HEK293 (cell line): ENCODE data around the gene PTTG2.

Source experiments
- CTCF ChIA-PET: fragments of 350-600 bp; formaldehyde crosslinking; extraction: SDS; loops from one replicate; lab custom pipeline; 2021; ENCODE audit warnings: antibody characterized with exemption; lab: Yijun Ruan, JAX
- POLR2A ChIA-PET: fragments of 300-600 bp; formaldehyde crosslinking; extraction: SDS; loops from one replicate; lab custom pipeline; 2020; ENCODE audit warnings: antibody characterized with exemption, inconsistent platforms; lab: Yijun Ruan, JAX
- H3K27ac ChIP-seq: fragments of 200-500 bp; sonication (Bioruptor generic); 2 replicates; pipeline ENCODE4 v1.5.1; 2014; ENCODE audit warnings: low read depth, low read length, control low read depth, inconsistent platforms; ENCODE audit errors: extremely low read depth
- H3K36me3 ChIP-seq, 2 experiments: fragments of 200-500 bp in 1 of 2; sonication (Bioruptor generic) in 1 of 2; 1 replicate in 1 of 2; 2 replicates in 1 of 2; pipeline ENCODE4 v1.5.1; 2014 to 2017; ENCODE audit warnings: inconsistent platforms in 2 of 2, low read length in 2 of 2; ENCODE audit not compliant: control insufficient read depth in 2 of 2, insufficient read depth in 1 of 2
- H3K4me1 ChIP-seq: fragments of 200-500 bp; sonication (Bioruptor generic); 2 replicates; pipeline ENCODE4 v1.5.1; 2014; ENCODE audit warnings: mild to moderate bottlenecking, low read length, inconsistent platforms; ENCODE audit not compliant: control insufficient read depth, insufficient read depth
- H3K4me3 ChIP-seq: 2 replicates; pipeline ENCODE4 v1.5.1; 2011; ENCODE audit warnings: low read depth, mild to moderate bottlenecking, control low read depth, low read length, moderate library complexity
- H3K9me3 ChIP-seq: fragments of 200-500 bp; sonication (Bioruptor generic); 2 replicates; pipeline ENCODE4 v1.5.1; 2014; ENCODE audit warnings: low read depth, low read length, inconsistent platforms; ENCODE audit not compliant: control insufficient read depth, insufficient read depth
- GLIS1 ChIP-seq: fragments of 450-650 bp; formaldehyde crosslinking; IDR thresholded peaks from 2 replicates; pipeline ENCODE4 v1.5.1; 2016; ENCODE audit warnings: missing biosample characterization, missing genetic modification characterization
- REPIN1 ChIP-seq: fragments of 450-650 bp; formaldehyde crosslinking; IDR thresholded peaks from 2 replicates; pipeline ENCODE4 v1.5.1; 2017; ENCODE audit warnings: missing biosample characterization, missing genetic modification characterization, low read depth
- TRIM28 ChIP-seq: IDR thresholded peaks from 2 replicates; pipeline ENCODE4 v1.6.1; 2011; ENCODE audit warnings: low read length, control low read depth, borderline replicate concordance
- ZBTB20 ChIP-seq: fragments of 450-650 bp; formaldehyde crosslinking; IDR thresholded peaks from 2 replicates; pipeline ENCODE4 v1.5.1; 2016; ENCODE audit warnings: missing biosample characterization, missing genetic modification characterization
- ZNF157 ChIP-seq: fragments of 450-650 bp; formaldehyde crosslinking; IDR thresholded peaks from 2 replicates; pipeline ENCODE4 v1.5.1; 2016; ENCODE audit warnings: missing biosample characterization, missing genetic modification characterization
- ZNF175 ChIP-seq: fragments of 450-650 bp; formaldehyde crosslinking; IDR thresholded peaks from 2 replicates; pipeline ENCODE4 v1.5.1; 2016; ENCODE audit warnings: missing biosample characterization, missing genetic modification characterization
- ZNF2 ChIP-seq: fragments of 450-650 bp; formaldehyde crosslinking; IDR thresholded peaks from 2 replicates; pipeline ENCODE4 v1.5.1; 2016; ENCODE audit warnings: missing biosample characterization, missing genetic modification characterization
- ZNF202 ChIP-seq: fragments of 450-650 bp; formaldehyde crosslinking; IDR thresholded peaks from 2 replicates; pipeline ENCODE4 v1.5.1; 2016; ENCODE audit warnings: missing biosample characterization, missing genetic modification characterization, borderline replicate concordance
- ZNF214 ChIP-seq: fragments of 450-650 bp; formaldehyde crosslinking; IDR thresholded peaks from 2 replicates; pipeline ENCODE4 v1.5.1; 2017; ENCODE audit warnings: missing biosample characterization, mild to moderate bottlenecking, missing genetic modification characterization, borderline replicate concordance
- ZNF302 ChIP-seq: fragments of 450-650 bp; formaldehyde crosslinking; IDR thresholded peaks from 2 replicates; pipeline ENCODE4 v1.5.1; 2016; ENCODE audit warnings: missing biosample characterization, missing genetic modification characterization, low read depth
- ZNF341 ChIP-seq: fragments of 450-650 bp; formaldehyde crosslinking; IDR thresholded peaks from 2 replicates; pipeline ENCODE4; 2016; ENCODE audit warnings: low read depth, missing biosample characterization, missing genetic modification characterization
- ZNF366 ChIP-seq: fragments of 450-650 bp; formaldehyde crosslinking; conservative IDR thresholded peaks from 2 replicates; pipeline ENCODE4 v1.5.1; 2016; ENCODE audit warnings: missing biosample characterization, missing genetic modification characterization
- ZNF621 ChIP-seq: fragments of 450-650 bp; formaldehyde crosslinking; IDR thresholded peaks from 2 replicates; pipeline ENCODE4 v1.5.1; 2017; ENCODE audit warnings: missing biosample characterization, missing genetic modification characterization
- ZNF707 ChIP-seq: fragments of 450-650 bp; formaldehyde crosslinking; IDR thresholded peaks from 2 replicates; pipeline ENCODE4 v1.5.1; 2016; ENCODE audit warnings: missing biosample characterization, missing genetic modification characterization
- ZNF777 ChIP-seq: fragments of 450-650 bp; formaldehyde crosslinking; IDR thresholded peaks from 2 replicates; pipeline ENCODE4 v1.5.1; 2017; ENCODE audit warnings: missing biosample characterization, missing genetic modification characterization, borderline replicate concordance
- TF ChIP-seq, protein P1 (sequence below): fragments of 450-650 bp; IDR thresholded peaks from 2 replicates; pipeline ENCODE4 v1.5.1; 2018; ENCODE audit warnings: missing biosample characterization, mild to moderate bottlenecking, missing genetic modification characterization
- TF ChIP-seq, protein P2 (sequence below): fragments of 450-650 bp; formaldehyde crosslinking; IDR thresholded peaks from 2 replicates; pipeline ENCODE4 v1.5.1; 2016; ENCODE audit warnings: missing biosample characterization, missing genetic modification characterization, low read depth
- TF ChIP-seq, protein P3 (sequence below): fragments of 450-650 bp; formaldehyde crosslinking; IDR thresholded peaks from 2 replicates; pipeline ENCODE4 v1.5.1; 2016; ENCODE audit warnings: missing biosample characterization, missing genetic modification characterization
- TF ChIP-seq, protein P4 (sequence below): fragments of 450-650 bp; formaldehyde crosslinking; IDR thresholded peaks from 2 replicates; pipeline ENCODE4 v1.5.1; 2017; ENCODE audit warnings: missing biosample characterization, mild to moderate bottlenecking, missing genetic modification characterization, moderate library complexity
- TF ChIP-seq, protein P5 (sequence below): fragments of 450-650 bp; formaldehyde crosslinking; IDR thresholded peaks from 2 replicates; pipeline ENCODE4 v1.5.1; 2016; ENCODE audit warnings: missing biosample characterization, missing genetic modification characterization

PTTG2 gene

DNA sequence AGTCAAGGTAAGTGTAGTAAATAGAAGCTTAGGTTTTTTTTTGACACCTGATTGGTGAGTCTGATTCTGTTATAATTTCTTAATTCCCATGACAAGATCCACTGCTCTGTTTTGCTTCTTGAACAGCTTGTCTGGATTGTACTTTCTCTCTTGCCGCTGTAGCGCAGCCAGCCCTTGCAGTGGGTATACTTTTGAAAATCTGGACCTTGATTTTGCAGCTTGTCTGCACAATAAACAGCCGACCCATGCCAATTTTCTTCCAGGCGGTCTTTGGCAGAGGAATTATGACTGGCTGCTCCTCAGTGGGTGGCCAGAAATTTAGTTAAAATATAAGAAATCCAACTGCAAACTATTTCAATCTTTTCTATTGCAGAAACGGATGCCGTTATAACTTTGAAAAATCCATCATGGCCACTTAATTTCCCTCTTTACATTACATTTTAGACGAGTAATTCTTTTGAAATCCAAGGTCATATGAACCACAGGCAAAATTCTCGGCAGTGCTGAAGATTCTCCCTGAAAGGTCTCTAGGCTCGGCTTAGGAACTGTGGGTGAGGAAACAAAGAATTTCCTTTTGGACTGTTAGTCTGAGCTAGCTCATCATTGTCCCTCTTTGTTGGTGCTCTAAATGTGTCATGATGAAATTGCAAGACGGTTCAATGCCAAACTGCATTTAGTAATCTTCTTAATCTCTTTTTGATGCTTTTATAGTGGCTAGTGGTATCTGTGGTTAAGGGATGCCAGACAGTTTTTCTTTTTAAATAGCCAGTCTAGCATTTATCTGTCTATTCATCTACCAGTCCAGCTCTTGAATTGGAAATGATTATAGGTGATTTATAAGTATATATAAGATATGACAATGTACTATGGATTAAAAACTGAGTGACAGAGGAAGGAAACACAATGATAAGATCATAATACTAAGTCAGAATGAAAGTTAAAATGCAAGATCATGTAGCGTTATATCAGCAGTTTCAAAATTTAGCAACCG is 31.5 kb upstream of the PTTG2 start:
- H3K27ac ChIP-seq: no peak overlapping the region
- TF ChIP-seq, protein P1, sequence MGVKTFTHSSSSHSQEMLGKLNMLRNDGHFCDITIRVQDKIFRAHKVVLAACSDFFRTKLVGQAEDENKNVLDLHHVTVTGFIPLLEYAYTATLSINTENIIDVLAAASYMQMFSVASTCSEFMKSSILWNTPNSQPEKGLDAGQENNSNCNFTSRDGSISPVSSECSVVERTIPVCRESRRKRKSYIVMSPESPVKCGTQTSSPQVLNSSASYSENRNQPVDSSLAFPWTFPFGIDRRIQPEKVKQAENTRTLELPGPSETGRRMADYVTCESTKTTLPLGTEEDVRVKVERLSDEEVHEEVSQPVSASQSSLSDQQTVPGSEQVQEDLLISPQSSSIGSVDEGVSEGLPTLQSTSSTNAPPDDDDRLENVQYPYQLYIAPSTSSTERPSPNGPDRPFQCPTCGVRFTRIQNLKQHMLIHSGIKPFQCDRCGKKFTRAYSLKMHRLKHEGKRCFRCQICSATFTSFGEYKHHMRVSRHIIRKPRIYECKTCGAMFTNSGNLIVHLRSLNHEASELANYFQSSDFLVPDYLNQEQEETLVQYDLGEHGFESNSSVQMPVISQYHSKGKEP (tag by site-specific recombination): peak; percentile 45; the same call in 1 of the 2 replicates
- TF ChIP-seq ZNF202 (tag by site-specific recombination): no peak
- CTCF ChIA-PET: no interaction called here
- POLR2A ChIA-PET: no interaction called here
- H3K4me3 ChIP-seq: no peak overlapping the region
- H3K36me3 ChIP-seq: no peaks in the 10 kb centered on the region
- peaks cover 5% of the 10 kb centered on the region; the same call in 1 of the 2 replicates for H3K4me1 ChIP-seq
- H3K9me3 ChIP-seq: no peaks in the 10 kb centered on the region

DNA sequence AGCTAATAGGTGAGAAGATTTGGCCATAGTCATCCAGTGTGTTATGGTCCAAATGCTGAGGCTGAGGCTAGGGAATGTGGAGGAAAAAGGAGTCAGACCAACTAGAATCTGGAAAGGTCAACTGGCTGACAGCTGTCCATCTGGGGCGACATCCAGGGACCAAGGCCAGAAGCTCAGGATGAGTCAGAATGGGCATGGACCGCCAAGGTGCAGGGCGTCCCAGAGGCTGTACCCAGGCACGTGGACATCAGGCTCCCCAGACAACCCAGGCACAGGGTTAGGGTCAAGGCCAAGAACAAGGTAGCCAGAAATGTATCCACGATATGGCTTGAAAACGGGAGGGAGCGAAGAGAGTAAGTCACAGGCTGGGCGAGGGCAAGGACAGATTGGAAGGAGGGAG is 26.1 kb upstream of the PTTG2 start:
- CTCF ChIA-PET: no interaction called here
- POLR2A ChIA-PET: no interaction called here
- H3K4me1 ChIP-seq: peaks cover 2% of the 10 kb centered on the region; the same call in 1 of the 2 replicates
- H3K27ac ChIP-seq: no peak overlapping the region
- H3K36me3 ChIP-seq: no peaks in the 10 kb centered on the region
- no peaks in the 10 kb centered on the region for H3K9me3 ChIP-seq
- TF ChIP-seq, protein P2, sequence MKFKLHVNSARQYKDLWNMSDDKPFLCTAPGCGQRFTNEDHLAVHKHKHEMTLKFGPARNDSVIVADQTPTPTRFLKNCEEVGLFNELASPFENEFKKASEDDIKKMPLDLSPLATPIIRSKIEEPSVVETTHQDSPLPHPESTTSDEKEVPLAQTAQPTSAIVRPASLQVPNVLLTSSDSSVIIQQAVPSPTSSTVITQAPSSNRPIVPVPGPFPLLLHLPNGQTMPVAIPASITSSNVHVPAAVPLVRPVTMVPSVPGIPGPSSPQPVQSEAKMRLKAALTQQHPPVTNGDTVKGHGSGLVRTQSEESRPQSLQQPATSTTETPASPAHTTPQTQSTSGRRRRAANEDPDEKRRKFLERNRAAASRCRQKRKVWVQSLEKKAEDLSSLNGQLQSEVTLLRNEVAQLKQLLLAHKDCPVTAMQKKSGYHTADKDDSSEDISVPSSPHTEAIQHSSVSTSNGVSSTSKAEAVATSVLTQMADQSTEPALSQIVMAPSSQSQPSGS (tag by site-specific recombination): no peak
- TF ChIP-seq ZBTB20 (tag by site-specific recombination) (no peak), REPIN1 (no peak), TRIM28 (no peak), GLIS1 (tag by site-specific recombination) (no peak), ZNF341 (no peak), ZNF175 (tag by site-specific recombination) (no peak), ZNF707 (no peak), ZNF621 (no peak), ZNF214 (no peak), ZNF777 (tag by site-specific recombination) (no peak), ZNF302 (tag by site-specific recombination) (no peak), ZNF366 (tag by site-specific recombination) (no peak), ZNF157 (tag by site-specific recombination) (no peak), ZNF2 (no peak)
- TF ChIP-seq, protein P3, sequence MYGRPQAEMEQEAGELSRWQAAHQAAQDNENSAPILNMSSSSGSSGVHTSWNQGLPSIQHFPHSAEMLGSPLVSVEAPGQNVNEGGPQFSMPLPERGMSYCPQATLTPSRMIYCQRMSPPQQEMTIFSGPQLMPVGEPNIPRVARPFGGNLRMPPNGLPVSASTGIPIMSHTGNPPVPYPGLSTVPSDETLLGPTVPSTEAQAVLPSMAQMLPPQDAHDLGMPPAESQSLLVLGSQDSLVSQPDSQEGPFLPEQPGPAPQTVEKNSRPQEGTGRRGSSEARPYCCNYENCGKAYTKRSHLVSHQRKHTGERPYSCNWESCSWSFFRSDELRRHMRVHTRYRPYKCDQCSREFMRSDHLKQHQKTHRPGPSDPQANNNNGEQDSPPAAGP (tag by site-specific recombination): no peak
- TF ChIP-seq, protein P4, sequence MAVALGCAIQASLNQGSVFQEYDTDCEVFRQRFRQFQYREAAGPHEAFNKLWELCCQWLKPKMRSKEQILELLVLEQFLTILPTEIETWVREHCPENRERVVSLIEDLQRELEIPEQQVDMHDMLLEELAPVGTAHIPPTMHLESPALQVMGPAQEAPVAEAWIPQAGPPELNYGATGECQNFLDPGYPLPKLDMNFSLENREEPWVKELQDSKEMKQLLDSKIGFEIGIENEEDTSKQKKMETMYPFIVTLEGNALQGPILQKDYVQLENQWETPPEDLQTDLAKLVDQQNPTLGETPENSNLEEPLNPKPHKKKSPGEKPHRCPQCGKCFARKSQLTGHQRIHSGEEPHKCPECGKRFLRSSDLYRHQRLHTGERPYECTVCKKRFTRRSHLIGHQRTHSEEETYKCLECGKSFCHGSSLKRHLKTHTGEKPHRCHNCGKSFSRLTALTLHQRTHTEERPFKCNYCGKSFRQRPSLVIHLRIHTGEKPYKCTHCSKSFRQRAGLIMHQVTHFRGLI (tag by site-specific recombination): no peak
- TF ChIP-seq, protein P5, sequence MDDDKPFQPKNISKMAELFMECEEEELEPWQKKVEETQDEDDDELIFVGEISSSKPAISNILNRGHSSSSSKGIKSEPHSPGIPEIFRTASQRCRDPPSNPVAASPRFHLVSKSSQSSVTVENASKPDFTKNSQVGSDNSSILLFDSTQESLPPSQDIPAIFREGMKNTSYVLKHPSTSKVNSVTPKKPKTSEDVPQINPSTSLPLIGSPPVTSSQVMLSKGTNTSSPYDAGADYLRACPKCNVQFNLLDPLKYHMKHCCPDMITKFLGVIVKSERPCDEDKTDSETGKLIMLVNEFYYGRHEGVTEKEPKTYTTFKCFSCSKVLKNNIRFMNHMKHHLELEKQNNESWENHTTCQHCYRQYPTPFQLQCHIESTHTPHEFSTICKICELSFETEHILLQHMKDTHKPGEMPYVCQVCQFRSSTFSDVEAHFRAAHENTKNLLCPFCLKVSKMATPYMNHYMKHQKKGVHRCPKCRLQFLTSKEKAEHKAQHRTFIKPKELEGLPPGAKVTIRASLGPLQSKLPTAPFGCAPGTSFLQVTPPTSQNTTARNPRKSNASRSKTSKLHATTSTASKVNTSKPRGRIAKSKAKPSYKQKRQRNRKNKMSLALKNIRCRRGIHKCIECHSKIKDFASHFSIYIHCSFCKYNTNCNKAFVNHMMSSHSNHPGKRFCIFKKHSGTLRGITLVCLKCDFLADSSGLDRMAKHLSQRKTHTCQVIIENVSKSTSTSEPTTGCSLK: no peak
- no peak overlapping the region for H3K4me3 ChIP-seq
